GM12875 (cell line): ENCODE measurements around the gene PPIP5K1.

Source experiments
- H3K4me3 ChIP-seq: one replicate; pipeline ENCODE4 v1.5.1; 2011; ENCODE audit warnings: low read depth, low read length, control low read depth
- CTCF ChIP-seq: IDR thresholded peaks from 2 replicates; pipeline ENCODE4 v1.5.1; 2011; ENCODE audit warnings: low read depth, mild to moderate bottlenecking, control low read depth, inconsistent platforms, low read length, moderate library complexity, borderline replicate concordance; ENCODE audit not compliant: insufficient read depth

PPIP5K1 gene

GRCh38 chr15:43484455-43484854 is 105.6 kb downstream of the PPIP5K1 start:
- no peak for TF ChIP-seq CTCF

More at GRCh38 chr15:43484455-43484854, 105.6 kb downstream of the PPIP5K1 start:
- no peak overlapping the region for H3K4me3 ChIP-seq
